Adrenal gland (tissue), 12 donors: ENCODE data around the gene AGAP1. TPM values are rescaled to one million over a fixed set of nuclear protein-coding genes. Genes with fewer than 3 reads are reported as not detected.

ENCODE experiments used
- DNase-seq, 7 donors: peaks; one replicate each; pipeline ENCODE4 v3.0.0-alpha.2; 2019 to 2020
- H3K27ac ChIP-seq, 5 donors: fragments of 200-600 bp; sonication (generic) in 4 of 5; 1 replicate in 3 of 5; 2 replicates in 2 of 5; pipeline versions ENCODE4 v1.5.1 to v1.8.0; 2016 to 2020; ENCODE audit warnings: mild to moderate bottlenecking in 1 of 5
- H3K27me3 ChIP-seq: fragments of 200-600 bp; 2 replicates; pipeline ENCODE4 v1.8.0; 2021
- H3K36me3 ChIP-seq, 2 donors: fragments of 200-600 bp; replicated peaks in 1 of 2; 1 replicate in 1 of 2; 2 replicates in 1 of 2; pipeline versions ENCODE4 v1.5.1 to v1.8.0; 2018 to 2022
- H3K4me1 ChIP-seq, 2 donors: fragments of 200-600 bp; replicated peaks in 1 of 2; 1 replicate in 1 of 2; 2 replicates in 1 of 2; pipeline versions ENCODE4 v1.5.1 to v1.8.0; 2018 to 2021
- H3K4me3 ChIP-seq, 4 donors: fragments of 200-600 bp; sonication (generic) in 3 of 4; one replicate each; pipeline ENCODE4 v1.5.1; 2016 to 2018
- H3K9me3 ChIP-seq, 3 donors: fragments of 200-600 bp; sonication (generic) in 1 of 3; replicated peaks in 1 of 3; 1 replicate in 2 of 3; 2 replicates in 1 of 3; pipeline versions ENCODE4 v1.5.1 to v1.8.0; 2016 to 2021
- CTCF ChIP-seq, 6 experiments: fragments of 450-650 bp in 4 of 6; fragments of 200-600 bp in 2 of 6; sonication (generic) in 1 of 6; IDR thresholded peaks; 1 replicate in 5 of 6; 2 replicates in 1 of 6; pipeline versions ENCODE4 v1.5.1 to v1.8.0; 2016 to 2021; ENCODE audit warnings: antibody characterized with exemption in 6 of 6, mild to moderate bottlenecking in 2 of 6, moderate library complexity in 1 of 6
- POLR2A ChIP-seq, 2 donors: fragments of 450-650 bp; IDR thresholded peaks; one replicate each; pipeline ENCODE4 v1.6.1; 2017; ENCODE audit warnings: antibody characterized with exemption in 2 of 2, mild to moderate bottlenecking in 2 of 2, moderate library complexity in 1 of 2
- WGBS, 4 donors: extraction: QIAGEN DNeasy Blood & Tissue Kit in 2 of 4; methylation state at CpG; one replicate each; pipeline versions ENCODE4 v1.1.5 to v1.1.7; 2013 to 2017; 5-methylcytosine and 5-hydroxymethylcytosine counted together
- intact Hi-C, 2 donors: fragments of 100-400 bp; cut with DNase I; formaldehyde crosslinking; loops; one replicate each; pipeline versions ENCODE4 v1.14.1 to v1.15.0; 2022 to 2023
- polyA plus RNA-seq, 3 donors: library from polyadenylated mRNA; stranded (reverse); fragments of 200-250 nt in 2 of 3; fragments of 350-450 nt in 1 of 3; fragmentation: Illumina TruSeq in 1 of 3; extraction: RNeasy Lipid Tissue Mini Kit (QIAGEN cat#74804) in 1 of 3; gene quantifications; one replicate each; pipeline ENCODE4 v1.2.3, GENCODE V29; 2013 to 2014
- total RNA-seq, 9 donors: library from RNA; depleted of rRNA in 4 of 9; stranded (reverse); fragments of >200 nt in 4 of 9; fragments of 120-200 nt in 1 of 9; fragmentation: NEBNext Ultra II Directional in 1 of 9; extraction: Animal tissue kit (Norgen Biotek cat#: 25700) in 1 of 9; gene quantifications; one replicate each; pipeline versions ENCODE4 v1.1.0 to v1.2.4, GENCODE V29; 2013 to 2023
- donor health status: healthy with polysubstance abuse.
- donor health status: Bipolar disorder and iron deficiency.
- donor health status: DM: yes; HTN: yes; CAD: no.
- donor health status: DM: no; HTN: no; CAD: no.
- donor health status: DM: no; HTN: no; CAD: no.
- donor health status: DM: yes; HTN: yes; CAD: no.

Gene AGAP1
- total and polyA plus RNA-seq, 12 donors, result 5.3 to 29.6 (median 17.7) TPM

- Histone ChIP-seq H3K36me3 (no peaks in the 10 kb centered on the region), H3K9me3 (no peaks in the 10 kb centered on the region), H3K4me1 (peaks cover 9 to 39% of the 10 kb centered on the region in 2 donors), H3K4me3 (no peak overlapping the region), H3K27ac (peak overlapping the region in 1 of 5 donors; percentile 69), H3K27me3 (no peaks in the 10 kb centered on the region)
- intact Hi-C loops, result no loop called here
- DNase-seq, result peak in 2 of 7 donors; percentile 21 to 28
- WGBS, 4 donors, result 39 to 51% (median 47%) methylated on average over 11 of the region's 11 CpGs
- TF ChIP-seq CTCF (IDR thresholded peaks at IDR 0.05) (no peak), POLR2A (IDR thresholded peaks at IDR 0.05) (no peak)
Measured at GRCh38 chr2:235640926-235641723, 147.3 kb downstream of the AGAP1 start.

GRCh38 chr2:235641956-235642355 lies 148.1 kb downstream of the AGAP1 start:
- 81 to 91% (median 84%) methylated on average over 8 of the region's 8 CpGs for WGBS, 4 donors
- H3K36me3 ChIP-seq, result no peaks in the 10 kb centered on the region
- intact Hi-C loops, result no loop called here
- H3K27ac ChIP-seq, result peak overlapping the region in 1 of 5 donors; percentile 69
- no peaks in the 10 kb centered on the region for H3K9me3 ChIP-seq
- no peak overlapping the region for H3K4me3 ChIP-seq
- H3K4me1 ChIP-seq, result peaks cover 14 to 39% of the 10 kb centered on the region in 2 donors
- DNase-seq, result no peak
- no peak for TF ChIP-seq POLR2A (IDR thresholded peaks at IDR 0.05)
- no peak for TF ChIP-seq CTCF (IDR thresholded peaks at IDR 0.05)
- no peaks in the 10 kb centered on the region for H3K27me3 ChIP-seq

GRCh38 chr2:235642446-235643098 lies 148.7 kb downstream of the AGAP1 start:
- Histone ChIP-seq H3K4me3 (no peak overlapping the region), H3K27ac (no peak overlapping the region), H3K36me3 (no peaks in the 10 kb centered on the region), H3K4me1 (peaks cover 14 to 39% of the 10 kb centered on the region in 2 donors), H3K27me3 (no peaks in the 10 kb centered on the region), H3K9me3 (no peaks in the 10 kb centered on the region)
- peak in 1 of 6 experiments; percentile 6 for TF ChIP-seq CTCF (IDR thresholded peaks at IDR 0.05)
- TF ChIP-seq POLR2A (IDR thresholded peaks at IDR 0.05), result no peak
- intact Hi-C loops, result no loop called here
- WGBS, 4 donors, result 73 to 83% (median 79%) methylated on average over 9 of the region's 9 CpGs
- DNase-seq, result peak in 3 of 7 donors; percentile 29 to 41 (median 33)

GRCh38 chr2:235643680-235644511 lies 150.1 kb downstream of the AGAP1 start:
- DNase-seq, result no peak
- TF ChIP-seq POLR2A (IDR thresholded peaks at IDR 0.05) (no peak), CTCF (IDR thresholded peaks at IDR 0.05) (no peak)
- H3K4me1 ChIP-seq, result peaks cover 14 to 37% of the 10 kb centered on the region in 2 donors
- intact Hi-C loops, result no loop called here
- H3K27ac ChIP-seq, result peak overlapping the region in 1 of 5 donors; percentile 38
- no peaks in the 10 kb centered on the region for H3K27me3 ChIP-seq
- no peaks in the 10 kb centered on the region for H3K9me3 ChIP-seq
- no peaks in the 10 kb centered on the region for H3K36me3 ChIP-seq
- no peak overlapping the region for H3K4me3 ChIP-seq
- 76 to 88% (median 83%) methylated on average over 15 to 16 of the region's 16 CpGs for WGBS, 4 donors
